Measurements from ENCODE around the gene SNIP1. TPM values are rescaled to one million over a fixed set of nuclear protein-coding genes. Genes with fewer than 3 reads are reported as not detected.
"Not testable (repeated sequence)": the region's sequence is repeated elsewhere in the genome, so short reads cannot be mapped to it uniquely, and the experiment has no call there.

Gene SNIP1, protein sequence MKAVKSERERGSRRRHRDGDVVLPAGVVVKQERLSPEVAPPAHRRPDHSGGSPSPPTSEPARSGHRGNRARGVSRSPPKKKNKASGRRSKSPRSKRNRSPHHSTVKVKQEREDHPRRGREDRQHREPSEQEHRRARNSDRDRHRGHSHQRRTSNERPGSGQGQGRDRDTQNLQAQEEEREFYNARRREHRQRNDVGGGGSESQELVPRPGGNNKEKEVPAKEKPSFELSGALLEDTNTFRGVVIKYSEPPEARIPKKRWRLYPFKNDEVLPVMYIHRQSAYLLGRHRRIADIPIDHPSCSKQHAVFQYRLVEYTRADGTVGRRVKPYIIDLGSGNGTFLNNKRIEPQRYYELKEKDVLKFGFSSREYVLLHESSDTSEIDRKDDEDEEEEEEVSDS
- total RNA-seq: 32.7 TPM

DNA sequence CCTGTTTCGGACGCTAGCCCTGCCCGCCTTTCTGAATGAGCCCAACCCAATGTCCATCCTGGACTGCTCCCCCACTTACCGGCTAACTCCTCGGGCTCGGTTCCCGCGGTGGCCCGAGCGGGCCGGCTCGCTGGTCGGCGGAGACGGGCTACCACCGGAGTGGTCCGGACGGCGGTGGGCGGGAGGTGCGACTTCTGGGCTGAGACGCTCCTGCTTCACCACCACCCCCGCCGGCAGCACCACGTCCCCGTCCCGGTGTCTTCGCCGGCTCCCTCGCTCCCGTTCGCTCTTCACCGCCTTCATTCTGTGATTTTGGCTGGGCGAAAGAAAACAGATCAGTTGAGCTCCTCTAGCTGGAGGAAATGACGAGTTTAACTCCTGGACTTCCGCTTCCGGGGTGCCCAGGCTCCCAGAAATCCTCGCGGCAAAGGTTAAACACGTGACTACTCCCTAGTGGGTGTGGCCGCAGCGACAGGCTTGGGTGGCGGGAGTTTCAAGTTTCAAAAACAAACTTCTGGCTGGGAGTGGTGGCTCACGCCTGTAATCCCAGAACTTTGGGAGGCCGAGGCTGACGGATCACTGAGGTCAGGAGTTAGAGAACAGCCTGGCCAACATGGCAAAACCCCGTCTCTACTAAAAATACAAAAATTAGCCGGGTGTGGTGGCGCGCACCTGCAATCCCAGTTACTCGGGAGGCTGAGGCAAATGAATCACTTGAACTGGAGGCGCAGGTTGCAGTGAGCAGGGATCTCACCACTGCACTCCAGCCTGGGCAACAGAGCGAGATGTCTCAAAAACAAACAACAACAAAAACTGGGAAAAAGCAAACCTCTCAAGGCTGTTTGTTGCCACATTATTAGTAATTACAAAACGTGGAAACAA, at the start of gene SNIP1:
Gene SNIP1 (minus strand): TSS at position 367 of the 882 bp plus-strand sequence. CDS start 64 bp downstream, at position 303.
- Histone ChIP-seq H3K9me3 (ENCODE audit: low read depth, low read length) (no peaks in the 10 kb centered on the region), H3K4me3 (ENCODE audit: low read length) (peak within 1 kb of the TSS; percentile 95), H3K27me3 (ENCODE audit: insufficient read depth, low read length) (no peaks in the 10 kb centered on the region), H3K4me1 (ENCODE audit: insufficient read depth, low read length) (peaks cover 28% of the 10 kb centered on the region)

DNA sequence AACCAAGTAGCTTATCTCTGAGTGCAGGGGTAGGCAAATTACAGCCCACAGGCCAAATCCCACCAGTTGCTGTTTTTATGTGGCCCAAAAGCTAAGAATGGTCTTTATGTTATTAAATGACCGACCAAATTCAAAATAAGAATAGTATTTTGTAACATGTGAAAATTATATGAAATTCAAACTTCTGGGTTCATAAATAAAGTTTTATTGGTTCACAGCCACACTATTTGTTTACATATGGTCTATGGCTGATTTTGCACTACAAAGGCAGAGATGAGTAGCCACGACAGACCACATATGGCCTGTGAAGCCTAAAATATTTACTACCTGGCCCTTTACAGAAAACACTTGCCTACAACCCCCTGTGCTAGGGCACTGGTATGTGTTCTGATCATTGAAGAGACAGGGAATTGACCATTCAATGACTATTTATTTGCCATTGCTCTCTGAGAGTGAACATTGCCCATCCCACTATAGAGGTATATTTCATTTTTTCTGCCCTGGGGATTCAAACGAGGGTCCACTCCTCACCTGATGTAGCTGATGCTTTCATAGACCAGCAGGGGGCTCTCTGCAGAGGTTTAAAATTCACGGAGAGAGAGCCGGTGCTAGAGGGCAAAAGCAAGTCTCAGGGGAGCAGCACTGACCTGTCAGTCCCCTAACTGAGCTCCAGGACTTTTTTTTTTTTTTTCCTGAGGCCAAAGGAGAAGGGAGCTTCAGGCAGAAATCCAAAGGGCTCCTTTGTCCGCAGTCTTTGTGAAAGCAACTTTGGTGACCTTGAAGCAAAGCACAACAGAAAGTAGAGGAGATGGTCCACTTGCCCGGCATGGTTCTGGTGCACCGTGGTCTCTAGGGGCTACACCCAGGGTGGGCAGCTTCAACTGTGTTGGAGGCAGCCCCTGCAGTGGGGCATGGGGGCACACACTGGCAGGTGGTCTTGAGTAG, 48.9 kb upstream of the SNIP1 start:
- H3K4me3 ChIP-seq (ENCODE audit: low read length): no peak overlapping the region
- peaks cover 10% of the 10 kb centered on the region for H3K4me1 ChIP-seq (ENCODE audit: insufficient read depth, low read length)
- H3K9me3 ChIP-seq (ENCODE audit: low read depth, low read length): no peaks in the 10 kb centered on the region
- H3K27me3 ChIP-seq (ENCODE audit: insufficient read depth, low read length): no peaks in the 10 kb centered on the region

DNA sequence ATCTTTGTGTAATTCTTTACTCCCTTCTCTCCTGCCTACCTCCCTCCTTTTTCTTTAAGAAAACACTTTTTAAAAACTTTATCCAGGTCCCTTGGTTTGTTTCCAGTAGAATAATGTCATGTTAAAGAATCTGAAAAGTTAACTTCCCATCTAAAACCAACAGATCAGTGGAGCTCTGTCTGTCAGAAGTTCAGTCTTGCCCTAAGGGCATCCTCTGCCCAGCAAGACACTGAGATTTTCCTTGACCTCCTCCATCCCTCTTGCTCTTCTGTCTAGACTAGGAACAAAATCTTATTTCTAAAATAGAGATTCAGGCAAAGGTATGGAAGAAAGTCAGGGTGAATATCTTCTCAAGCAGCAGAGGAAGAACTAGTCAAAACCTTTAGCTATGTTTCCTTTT, 47.3 kb upstream of the SNIP1 start:
- Histone ChIP-seq H3K27me3 (ENCODE audit: insufficient read depth, low read length) (no peaks in the 10 kb centered on the region), H3K4me1 (ENCODE audit: insufficient read depth, low read length) (peaks cover 5% of the 10 kb centered on the region), H3K9me3 (ENCODE audit: low read depth, low read length) (no peaks in the 10 kb centered on the region), H3K4me3 (ENCODE audit: low read length) (no peak overlapping the region)

DNA sequence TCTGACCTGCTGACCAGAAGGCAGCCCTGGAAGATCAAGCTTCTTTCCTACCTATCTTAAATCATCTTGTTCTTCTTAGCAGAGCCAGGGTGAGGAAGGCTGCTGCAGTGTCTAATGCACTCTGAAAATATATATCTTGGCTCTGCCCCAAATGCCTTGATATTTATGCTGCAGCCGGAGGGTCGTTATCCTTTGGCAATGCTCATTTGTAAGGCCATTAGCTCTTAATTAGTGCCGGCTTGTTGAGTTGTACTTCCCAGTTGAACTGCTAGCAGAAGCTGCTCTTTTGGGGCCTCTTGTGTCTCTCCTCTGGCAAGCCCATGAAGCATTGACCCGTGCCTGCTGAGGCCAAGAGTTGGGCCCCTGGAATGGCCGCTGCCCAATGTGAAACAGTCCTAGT, 45.8 kb upstream of the SNIP1 start:
- H3K9me3 ChIP-seq (ENCODE audit: low read depth, low read length): no peaks in the 10 kb centered on the region
- H3K4me3 ChIP-seq (ENCODE audit: low read length): no peak overlapping the region
- H3K27me3 ChIP-seq (ENCODE audit: insufficient read depth, low read length): no peaks in the 10 kb centered on the region
- H3K4me1 ChIP-seq (ENCODE audit: insufficient read depth, low read length): peaks cover 9% of the 10 kb centered on the region

DNA sequence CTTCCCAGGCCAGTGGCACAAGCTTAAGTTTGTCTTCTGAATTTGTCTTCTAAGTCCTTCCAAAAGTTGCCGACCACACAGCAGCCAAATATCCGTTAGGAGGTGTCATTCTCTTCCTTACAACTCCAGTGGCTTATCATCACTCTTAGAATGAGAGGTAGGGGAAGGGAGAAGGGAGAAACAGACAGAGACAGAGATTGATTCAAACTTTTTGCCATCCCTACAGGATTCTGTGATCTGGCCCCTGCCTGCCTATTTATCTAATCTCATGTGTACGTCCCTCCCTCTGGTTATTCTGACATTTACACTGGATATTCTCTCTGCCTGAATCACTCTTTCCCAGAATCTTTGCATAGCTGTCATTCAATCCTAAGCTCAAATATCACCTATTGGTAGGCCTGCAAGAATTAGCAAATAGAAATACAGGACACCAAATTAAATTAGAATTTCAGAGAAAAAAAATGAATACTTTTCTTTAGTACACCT, 42.1 kb upstream of the SNIP1 start:
- Histone ChIP-seq H3K9me3 (ENCODE audit: low read depth, low read length) (no peaks in the 10 kb centered on the region), H3K27me3 (ENCODE audit: insufficient read depth, low read length) (no peaks in the 10 kb centered on the region), H3K4me1 (ENCODE audit: insufficient read depth, low read length) (peaks cover 20% of the 10 kb centered on the region), H3K4me3 (ENCODE audit: low read length) (peak overlapping the region; percentile 90)

DNA sequence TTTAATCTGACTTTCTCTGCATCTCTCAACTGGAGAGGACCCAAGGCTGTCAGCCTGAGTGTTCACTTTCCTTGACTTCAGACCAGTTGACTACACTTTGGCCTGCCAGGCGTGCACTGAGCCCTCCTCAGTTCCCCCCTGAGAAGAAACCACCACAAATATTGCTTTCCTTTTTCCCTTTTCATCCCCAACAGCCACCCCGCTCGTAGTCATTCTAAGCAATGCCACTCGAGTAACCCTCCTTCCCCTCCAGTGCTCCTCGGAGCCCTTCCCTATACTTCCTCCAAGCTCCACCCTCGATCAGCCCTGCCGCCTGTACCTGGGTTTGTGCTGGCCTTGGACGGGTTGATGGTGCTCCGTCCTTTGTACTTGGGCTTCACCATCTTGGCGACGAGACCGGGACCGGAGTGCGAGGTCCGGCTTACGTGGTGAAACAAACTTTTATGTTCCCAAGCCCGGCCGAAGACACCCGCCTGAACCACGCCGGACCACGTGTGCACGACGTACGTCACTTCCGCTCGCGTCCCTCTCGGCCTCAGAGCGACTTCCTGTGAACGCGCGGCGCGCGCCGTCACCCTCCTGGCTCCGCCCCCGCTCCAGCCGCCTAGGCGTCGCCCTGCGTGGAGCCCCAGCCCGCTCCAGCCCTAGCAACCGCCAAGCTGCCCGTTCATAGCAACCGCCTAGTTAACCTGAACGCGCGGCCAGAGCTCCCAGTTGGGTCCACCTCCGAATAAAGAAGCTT, 41.5 kb upstream of the SNIP1 start, which contains the start of gene GNL2:
Gene GNL2 (minus strand): TSS at position 498 of the 742 bp plus-strand sequence. CDS start 115 bp downstream, at position 383.
- peak within 1 kb of the TSS; percentile 90 for H3K4me3 ChIP-seq (ENCODE audit: low read length)
- no peaks in the 10 kb centered on the region for H3K27me3 ChIP-seq (ENCODE audit: insufficient read depth, low read length)
- H3K4me1 ChIP-seq (ENCODE audit: insufficient read depth, low read length): peaks cover 20% of the 10 kb centered on the region
- no peaks in the 10 kb centered on the region for H3K9me3 ChIP-seq (ENCODE audit: low read depth, low read length)

DNA sequence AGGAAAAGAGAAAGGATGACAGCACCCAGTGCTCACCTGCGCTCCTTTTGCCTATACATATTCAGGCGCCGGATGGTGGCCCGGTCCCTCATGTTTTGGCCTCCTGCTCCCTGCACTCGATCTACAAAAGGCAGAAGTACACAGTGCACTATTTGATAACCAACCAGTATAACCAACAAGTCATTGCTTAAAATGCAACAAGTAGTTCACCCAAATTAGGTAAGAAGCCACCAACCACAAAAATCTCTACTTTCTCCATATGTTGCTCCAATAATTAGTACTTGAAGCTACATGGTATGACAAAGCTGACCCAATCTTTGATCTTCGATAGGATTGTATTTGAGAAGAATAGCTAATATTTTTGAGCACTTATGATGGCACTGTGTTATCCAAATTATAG, 39.6 kb upstream of the SNIP1 start:
- Histone ChIP-seq H3K27me3 (ENCODE audit: insufficient read depth, low read length) (no peaks in the 10 kb centered on the region), H3K9me3 (ENCODE audit: low read depth, low read length) (no peaks in the 10 kb centered on the region), H3K4me3 (ENCODE audit: low read length) (no peak overlapping the region), H3K4me1 (ENCODE audit: insufficient read depth, low read length) (peaks cover 20% of the 10 kb centered on the region)

DNA sequence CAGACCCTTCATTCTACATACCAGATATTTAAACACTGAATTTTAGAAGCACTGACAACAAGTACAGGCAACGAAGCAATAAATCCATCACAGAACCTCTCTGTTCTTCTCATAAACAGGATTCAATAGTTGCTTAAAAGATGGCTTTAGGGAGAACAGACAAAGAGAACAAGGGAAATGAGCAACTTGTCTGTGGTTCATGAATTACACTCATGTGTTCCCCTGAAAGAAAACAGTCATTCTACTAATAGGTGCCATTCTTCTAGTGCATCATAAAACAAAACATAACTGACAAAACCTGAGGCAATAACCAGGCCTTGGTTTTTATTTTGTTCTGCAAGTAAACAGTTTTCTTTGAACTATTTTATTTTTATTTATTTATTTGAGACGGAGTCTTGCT, 34.8 kb upstream of the SNIP1 start:
- Histone ChIP-seq H3K27me3 (ENCODE audit: insufficient read depth, low read length) (no peaks in the 10 kb centered on the region), H3K4me3 (ENCODE audit: low read length) (no peak overlapping the region), H3K9me3 (ENCODE audit: low read depth, low read length) (no peaks in the 10 kb centered on the region), H3K4me1 (ENCODE audit: insufficient read depth, low read length) (peaks cover under 1% of the 10 kb centered on the region)

DNA sequence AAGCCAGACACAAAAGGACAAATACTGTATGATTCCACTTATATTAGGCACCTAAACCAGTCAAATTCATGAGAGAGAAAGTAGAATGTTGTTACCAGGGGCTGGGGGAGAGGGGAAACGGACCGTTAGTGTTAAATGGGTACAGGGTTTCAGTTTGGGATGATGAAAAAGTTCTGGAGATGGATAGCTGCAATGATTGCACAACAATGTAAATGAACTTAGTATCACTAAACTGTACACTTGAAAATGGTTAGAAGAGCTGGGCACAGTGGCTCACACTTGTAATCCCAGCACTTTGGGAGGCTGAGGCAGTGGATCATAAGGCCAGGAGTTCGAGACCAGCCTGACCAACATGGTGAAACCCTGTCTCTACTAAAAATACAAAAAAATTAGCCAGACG, 30.5 kb upstream of the SNIP1 start:
- H3K4me3 ChIP-seq (ENCODE audit: low read length); H3K4me1 ChIP-seq (ENCODE audit: insufficient read depth, low read length): not testable (repeated sequence)

DNA sequence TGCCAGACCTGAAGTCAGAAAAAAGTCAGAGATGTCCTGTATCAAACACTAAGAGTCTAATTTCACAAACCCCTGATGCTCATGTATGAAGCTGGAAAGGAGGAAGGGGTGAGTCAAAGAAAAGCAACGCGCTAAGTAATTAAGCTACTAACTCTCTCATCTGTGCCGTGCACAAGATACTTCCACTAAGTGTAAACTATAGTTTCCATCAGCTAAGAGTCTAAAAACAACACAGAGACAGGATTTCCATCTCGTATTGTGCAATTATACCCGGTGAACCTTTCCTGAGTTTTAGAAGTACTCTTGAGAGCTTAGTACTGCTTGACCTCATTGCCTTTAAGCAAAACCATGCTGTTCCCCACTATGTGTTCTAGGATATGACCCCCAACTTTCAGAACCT, 21.6 kb upstream of the SNIP1 start:
- no peak overlapping the region for H3K4me3 ChIP-seq (ENCODE audit: low read length)
- H3K4me1 ChIP-seq (ENCODE audit: insufficient read depth, low read length): no peaks in the 10 kb centered on the region
- no peaks in the 10 kb centered on the region for H3K27me3 ChIP-seq (ENCODE audit: insufficient read depth, low read length)
- no peaks in the 10 kb centered on the region for H3K9me3 ChIP-seq (ENCODE audit: low read depth, low read length)

More for the DNA sequence above, 30.5 kb upstream of the SNIP1 start:
- not testable (repeated sequence) for H3K27me3 ChIP-seq (ENCODE audit: insufficient read depth, low read length); H3K9me3 ChIP-seq (ENCODE audit: low read depth, low read length)

DNA sequence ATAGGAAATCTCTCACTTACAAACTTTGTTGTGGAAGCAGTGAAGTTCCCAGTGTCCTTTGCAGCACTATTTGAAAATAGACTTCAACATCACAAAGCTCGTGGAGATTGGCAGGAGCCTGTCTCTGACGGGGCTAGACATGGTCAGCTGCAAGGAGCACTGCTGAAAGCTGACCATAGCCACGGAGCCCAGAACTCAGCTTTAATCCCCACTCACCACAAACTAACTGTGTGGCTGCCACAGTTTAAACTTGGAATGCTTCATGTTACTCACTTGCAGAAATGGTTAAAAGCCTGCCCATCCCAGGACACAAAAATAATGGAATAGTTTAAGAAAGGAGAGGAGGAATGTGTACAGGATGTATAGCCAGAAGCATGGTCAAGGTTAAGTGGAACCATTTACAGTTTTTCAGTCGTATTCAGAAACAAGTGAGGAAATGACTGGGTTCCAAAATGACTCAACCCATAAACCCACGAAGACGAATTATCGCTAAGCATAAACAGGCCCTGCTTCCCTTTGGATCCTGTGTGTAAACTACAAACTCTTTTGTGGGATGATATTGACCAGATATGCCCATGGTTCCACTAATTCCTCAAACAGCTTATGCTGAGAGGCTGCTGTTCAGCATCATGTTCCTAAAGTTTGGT, 20.9 kb upstream of the SNIP1 start:
- Histone ChIP-seq H3K9me3 (ENCODE audit: low read depth, low read length) (no peaks in the 10 kb centered on the region), H3K4me1 (ENCODE audit: insufficient read depth, low read length) (no peaks in the 10 kb centered on the region), H3K27me3 (ENCODE audit: insufficient read depth, low read length) (no peaks in the 10 kb centered on the region), H3K4me3 (ENCODE audit: low read length) (no peak overlapping the region)

DNA sequence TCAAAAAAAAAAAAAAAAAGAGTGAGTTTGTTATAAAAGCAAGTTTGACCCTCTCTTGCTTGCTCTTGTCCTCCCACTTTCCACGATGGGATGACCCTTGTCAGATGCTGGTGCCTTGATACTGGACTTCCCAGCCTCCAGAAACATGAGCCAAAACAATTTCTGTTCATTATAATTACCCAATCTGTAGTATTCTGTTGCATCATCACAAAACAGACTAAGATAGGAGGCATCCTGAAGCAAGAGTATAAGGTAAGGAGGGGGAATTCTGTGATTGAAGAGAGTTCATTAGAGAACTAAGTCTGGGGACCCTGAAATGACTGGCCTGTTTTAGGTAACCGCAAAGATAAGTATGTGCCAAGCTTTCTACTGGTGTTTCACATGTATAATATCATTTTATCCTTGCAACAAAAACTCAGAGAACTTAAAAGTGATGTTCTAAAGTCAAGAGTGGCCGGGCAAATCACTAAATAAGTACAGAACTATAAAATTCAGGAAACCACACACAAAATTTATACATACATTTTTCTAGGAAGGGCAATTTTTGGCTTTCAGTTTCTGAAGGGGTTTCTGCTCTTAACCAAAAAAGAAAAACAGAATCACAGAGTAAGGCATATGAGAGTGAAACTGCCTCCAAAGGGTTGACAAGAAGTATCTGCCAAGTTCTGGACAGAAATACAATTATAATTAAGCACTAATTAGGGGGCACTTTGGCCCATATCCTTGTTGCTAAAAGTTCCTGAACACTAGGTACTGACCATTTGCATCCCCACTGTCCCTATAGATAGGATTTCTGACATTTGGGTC, 16.6 kb upstream of the SNIP1 start:
- Histone ChIP-seq H3K4me3 (ENCODE audit: low read length) (no peak overlapping the region), H3K4me1 (ENCODE audit: insufficient read depth, low read length) (no peaks in the 10 kb centered on the region), H3K9me3 (ENCODE audit: low read depth, low read length) (no peaks in the 10 kb centered on the region), H3K27me3 (ENCODE audit: insufficient read depth, low read length) (no peaks in the 10 kb centered on the region)

DNA sequence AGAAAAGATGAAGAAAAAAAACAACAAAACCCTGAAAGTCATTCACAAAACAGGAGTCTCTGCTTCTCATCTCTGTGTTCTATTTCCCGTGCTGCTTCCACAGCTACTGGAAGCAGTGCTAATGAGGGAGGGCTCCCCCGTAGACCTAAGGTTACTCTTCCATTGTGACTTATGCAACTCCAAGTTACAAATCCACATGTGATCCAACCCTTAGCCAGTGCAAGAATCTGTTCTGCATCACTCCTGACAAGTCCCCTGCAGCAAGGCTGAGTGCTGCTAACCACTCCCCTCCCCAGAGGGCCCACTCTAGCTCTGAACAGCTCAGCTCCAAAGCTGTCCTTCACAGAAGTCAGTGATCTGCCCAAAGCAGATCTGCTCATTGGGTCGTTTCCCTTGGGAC, 12.9 kb upstream of the SNIP1 start:
- Histone ChIP-seq H3K4me3 (ENCODE audit: low read length) (no peak overlapping the region), H3K27me3 (ENCODE audit: insufficient read depth, low read length) (no peaks in the 10 kb centered on the region), H3K4me1 (ENCODE audit: insufficient read depth, low read length) (no peaks in the 10 kb centered on the region), H3K9me3 (ENCODE audit: low read depth, low read length) (no peaks in the 10 kb centered on the region)

Measured in mononuclear cell (primary cell).